Stimulated activated CD8-positive, alpha-beta memory T cell treated with anti-CD3 and anti-CD28 coated beads, Interleukin-12 subunit alpha, Interleukin-12 subunit beta, amount 100 ng/mL, for 24 hours (primary cell): ENCODE measurements around the gene REPS1.

Experiments
- DNase-seq: peaks from one replicate; pipeline ENCODE4 v3.0.0-alpha.2; 2020; ENCODE audit errors: extremely low read depth

The REPS1 gene

DNA sequence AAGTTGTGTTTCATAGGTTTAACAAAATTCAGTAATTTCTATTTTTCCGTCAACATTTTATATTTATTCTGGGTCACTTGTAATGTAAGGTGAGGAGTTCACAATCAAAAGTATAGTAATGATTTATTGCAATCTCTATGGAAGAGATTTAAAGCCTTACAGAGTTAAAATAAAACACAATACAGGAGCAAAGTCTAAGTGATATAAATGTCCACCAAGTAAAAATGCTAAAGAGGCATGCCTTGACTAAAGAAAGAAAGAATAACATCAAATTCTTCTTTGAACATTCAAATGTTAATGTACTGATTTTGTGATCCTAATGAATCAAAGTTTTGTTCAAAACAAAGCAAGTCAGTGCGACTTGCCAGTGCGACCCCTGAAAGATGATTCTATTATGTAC lies 61.5 kb downstream of the REPS1 start:
- DNase-seq = no peak

DNA sequence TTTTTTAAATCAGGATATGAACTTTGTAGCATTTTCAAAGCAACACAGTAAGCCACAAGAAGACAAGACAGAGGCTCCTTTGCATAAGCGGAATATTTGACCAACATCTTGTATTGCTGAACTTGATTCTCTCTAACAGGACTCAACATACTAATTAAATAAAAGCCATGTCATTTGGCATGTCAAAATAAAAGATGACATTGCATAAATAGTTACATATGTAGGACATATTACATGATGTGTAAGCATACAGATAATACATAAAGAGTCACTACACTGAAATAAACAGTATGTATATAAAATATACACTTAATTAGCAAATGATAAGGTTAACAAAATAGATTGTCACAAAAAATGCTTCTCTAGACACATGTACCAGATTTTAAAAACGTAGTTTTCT lies 62.2 kb downstream of the REPS1 start:
- no peak for DNase-seq

DNA sequence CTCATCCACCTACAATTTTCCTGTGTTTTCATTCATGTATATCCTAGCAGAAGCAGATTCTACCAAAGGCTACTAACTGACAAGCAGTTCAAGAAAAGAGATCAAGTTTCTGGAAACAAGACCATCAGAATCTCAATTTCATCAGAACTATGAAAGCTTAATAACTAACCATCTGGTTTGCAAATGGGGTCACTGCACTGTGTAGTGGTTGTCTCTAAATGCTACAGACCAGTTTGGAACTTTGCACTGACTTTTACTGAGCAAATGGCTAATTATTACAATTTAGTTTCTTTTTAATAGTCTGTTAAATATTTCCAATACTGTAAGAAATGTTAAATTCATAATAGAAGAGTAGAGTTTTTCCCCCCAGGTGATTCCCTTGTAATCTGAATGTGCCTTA lies 64.5 kb downstream of the REPS1 start:
- no peak for DNase-seq

DNA sequence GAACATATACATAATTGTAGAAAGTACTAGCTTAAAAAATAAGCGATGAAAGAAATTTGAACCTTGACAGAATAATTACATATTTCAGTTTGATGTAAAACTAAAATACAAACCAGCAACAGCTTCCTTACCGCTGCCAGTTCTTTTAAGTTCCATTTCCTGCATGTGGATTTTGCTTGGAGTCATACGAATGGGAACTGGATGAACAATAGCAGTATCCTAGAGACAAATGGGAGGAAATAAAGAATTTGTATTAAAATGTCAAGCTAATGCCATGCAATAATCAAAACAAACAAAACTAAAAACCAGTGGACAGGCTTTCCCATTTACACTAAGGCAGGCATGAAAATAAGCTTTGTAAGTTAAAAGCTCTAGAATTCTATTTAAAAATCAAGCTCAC lies 67.1 kb downstream of the REPS1 start:
- DNase-seq = no peak

DNA sequence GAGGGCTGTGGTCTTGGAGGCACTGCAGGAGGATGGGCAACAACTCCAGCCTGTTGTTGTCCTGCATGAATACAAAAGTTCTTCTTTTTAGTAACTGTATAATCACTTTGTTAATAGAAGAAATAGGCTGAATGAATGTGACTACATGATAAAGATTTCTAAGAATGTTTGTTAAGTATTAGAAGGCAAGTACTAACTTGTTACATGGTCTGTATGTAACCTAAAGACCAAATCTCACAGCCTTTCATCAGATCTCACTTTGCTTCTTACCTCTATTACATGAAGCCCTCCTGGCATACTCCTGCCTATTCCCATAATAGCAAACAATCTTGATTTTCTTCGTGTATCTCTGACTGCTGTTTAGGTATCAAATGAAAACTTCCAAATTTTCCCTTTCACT lies 73.4 kb downstream of the REPS1 start:
- no peak for DNase-seq

DNA sequence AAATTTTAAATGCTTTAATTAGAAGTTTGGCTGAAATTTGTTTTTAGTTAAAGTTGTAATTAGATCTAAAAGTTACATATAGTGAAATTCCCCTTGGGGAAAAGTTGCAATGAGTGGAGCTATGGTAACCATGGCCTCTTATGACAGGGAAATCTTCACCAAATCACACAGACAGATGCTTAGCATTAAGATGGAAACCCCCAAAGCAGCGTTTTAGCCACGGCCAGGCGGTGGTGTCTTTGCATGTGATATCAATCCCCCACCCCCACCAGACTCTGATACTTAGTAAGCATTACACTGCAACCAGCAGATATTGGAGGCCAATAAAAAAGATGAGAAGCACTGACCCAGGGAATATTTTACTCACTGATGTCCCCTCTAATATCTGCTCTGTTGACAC lies 75.7 kb downstream of the REPS1 start:
- no peak for DNase-seq

DNA sequence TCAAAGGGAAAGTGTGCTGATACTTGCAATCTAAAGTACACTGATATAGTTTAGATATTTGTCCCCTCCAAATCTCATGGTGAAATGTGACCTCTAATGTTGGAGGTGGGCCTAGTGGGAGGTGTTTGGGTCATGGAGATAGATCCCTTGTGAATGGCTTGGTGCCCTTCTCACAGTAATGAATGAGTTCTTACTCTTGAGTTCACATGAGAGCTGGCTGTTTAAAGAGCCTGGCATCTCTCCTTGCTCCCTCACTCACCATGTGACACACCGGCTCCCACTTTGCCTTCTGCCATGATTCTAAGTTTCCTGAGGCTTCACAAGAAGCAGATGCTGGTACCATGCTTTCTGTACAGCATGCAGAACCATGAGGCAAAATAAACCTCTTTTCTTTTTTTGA lies 78.1 kb downstream of the REPS1 start:
- DNase-seq = no peak

DNA sequence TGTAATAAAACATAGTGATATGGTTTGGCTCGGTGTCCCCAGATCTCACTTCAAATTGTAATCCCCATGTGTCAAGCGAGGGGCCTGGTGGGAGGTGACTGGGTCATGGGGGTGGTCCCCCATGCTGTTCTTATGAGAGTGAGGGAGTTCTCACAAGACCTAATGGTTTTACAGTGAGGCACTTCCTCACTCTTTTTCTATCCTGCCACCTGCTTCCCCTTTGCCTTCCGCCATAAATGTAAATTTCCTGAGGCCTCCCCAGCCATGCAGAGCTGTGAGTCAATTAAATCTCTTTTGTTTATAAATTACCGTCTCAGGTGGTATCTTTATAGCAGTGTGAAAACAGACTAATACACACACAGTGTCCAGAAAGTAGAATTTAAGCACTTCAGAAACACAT lies 78.5 kb downstream of the REPS1 start:
- DNase-seq = no peak

DNA sequence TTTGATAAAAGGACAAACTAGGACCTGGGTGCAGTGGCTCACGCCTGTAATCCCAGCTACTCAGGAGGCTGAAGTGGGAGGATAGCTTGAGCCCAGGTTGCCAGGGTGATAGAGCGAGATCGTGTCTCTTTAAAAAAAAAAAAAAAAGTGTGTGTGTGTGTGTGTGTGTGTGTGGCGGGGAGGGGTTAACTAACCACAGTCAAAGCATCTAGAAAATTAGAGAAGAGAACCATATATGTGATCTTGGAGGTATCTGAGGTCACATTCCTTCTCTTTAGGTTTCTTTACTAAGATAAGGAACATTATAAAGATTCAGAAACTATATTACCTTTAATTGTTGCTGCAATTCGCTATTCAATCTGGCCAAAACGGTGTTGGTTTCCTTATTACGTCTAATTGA lies 80.9 kb downstream of the REPS1 start:
- no peak for DNase-seq

DNA sequence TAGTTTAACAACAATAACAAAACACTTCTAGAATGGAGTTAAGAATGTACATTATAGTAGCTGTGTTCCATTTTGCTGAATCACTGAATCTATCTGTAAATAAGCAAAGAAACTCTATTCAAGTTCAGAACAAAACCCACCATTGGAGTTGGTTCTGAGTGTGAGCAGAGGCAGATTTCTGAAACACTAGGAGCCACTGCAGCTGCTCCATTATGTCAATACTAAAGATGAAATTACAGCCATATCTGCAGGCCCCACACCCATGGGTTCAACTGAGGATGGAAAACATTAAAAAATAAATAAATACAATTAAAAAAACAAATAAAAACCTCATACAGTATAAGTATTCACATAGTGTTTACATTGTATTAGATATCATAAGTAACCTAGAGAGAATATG lies 91.0 kb downstream of the REPS1 start:
- no peak for DNase-seq

DNA sequence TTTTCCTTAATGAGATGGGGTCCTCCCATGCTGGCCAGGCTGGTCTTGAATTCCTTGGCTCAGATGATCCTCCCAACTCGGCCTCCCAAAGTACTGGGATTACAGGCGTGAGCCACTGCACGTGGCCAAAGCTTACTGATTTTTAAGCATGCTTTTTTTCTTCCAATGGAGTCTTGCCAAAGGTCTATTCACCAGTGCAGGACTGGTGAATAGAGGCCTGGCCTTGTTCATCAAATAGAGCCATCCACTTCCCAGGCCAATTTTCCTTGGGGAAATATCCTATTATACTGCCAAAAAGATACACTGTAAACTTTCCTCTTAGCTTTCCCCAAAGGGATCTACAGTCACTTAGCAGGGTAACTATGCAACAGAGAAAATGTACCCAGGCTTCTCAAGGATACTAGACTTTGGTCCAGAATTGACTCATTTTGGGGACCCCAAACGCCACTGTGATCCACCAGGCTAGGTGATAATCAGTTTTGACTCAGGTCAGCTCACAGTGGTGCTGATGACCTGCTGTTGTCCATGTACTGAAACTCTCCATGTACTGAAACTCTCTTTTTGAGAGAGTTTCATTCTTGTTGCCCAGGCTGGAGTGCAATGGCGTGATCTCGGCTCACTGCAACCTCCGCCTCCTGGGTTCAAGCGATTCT lies 91.8 kb downstream of the REPS1 start:
- no peak for DNase-seq

DNA sequence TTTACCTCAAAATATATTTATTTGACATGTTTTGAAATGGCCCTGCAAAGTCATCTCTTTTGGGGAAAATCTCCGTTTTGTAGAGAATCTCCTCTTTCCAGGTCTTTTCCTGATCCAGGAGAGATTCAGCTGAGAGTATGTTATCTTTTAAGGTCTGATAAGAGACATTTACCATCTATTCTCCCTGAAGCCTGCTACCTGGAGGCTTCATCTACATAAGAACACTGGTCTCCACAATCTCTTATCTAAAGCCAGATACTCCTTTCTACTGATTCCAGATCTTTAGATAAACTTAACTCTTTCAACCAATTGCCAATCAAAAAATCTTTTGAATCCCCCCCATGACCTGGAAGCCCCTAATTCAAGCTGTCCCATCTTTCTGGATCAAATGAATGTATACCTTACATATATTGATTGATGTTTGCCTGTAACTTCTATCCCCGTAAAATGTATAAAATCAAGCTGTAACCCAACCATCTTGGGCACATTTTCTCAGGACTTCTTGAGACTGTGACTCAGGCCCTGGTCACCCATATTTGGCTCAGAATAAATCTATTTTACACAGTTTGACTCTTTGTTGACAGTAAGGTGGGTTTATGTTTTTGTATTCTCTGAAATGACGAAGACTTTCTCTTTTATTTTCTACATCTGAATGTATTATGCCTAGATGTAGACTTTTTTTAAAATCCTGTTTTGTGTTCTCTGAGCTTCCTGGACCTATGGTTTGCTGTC lies 96.6 kb downstream of the REPS1 start:
- no peak for DNase-seq

DNA sequence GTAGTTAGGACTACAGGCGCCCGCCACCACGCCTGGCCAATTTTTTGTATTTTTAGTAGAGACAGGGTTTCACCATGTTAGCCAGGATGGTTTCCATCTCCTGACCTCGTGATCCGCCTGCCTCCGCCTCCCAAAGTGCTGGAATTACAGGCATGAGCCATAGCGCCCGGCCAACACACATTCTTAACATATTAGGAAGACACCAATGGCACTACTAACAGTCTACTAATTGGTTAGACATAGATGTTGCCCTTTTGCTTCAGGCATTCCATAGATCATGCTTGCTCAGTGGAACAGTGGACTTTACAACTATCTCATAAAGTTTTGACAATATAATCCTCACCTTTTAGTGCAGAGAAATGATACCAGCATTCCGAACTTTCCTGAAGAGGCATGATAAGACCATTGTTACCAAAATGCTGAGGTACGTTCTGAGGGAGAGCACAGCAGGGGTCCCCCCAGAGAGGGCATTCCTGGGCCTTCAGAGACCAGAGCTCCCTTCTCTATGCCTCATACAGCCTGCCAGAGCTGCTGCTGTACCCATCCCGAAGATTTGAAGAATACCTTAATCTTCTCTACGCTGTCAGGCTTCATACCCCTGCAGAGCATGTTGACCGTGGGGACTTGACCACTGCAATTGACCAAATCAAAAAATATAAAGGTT lies 102.8 kb downstream of the REPS1 start:
- DNase-seq = no peak

DNA sequence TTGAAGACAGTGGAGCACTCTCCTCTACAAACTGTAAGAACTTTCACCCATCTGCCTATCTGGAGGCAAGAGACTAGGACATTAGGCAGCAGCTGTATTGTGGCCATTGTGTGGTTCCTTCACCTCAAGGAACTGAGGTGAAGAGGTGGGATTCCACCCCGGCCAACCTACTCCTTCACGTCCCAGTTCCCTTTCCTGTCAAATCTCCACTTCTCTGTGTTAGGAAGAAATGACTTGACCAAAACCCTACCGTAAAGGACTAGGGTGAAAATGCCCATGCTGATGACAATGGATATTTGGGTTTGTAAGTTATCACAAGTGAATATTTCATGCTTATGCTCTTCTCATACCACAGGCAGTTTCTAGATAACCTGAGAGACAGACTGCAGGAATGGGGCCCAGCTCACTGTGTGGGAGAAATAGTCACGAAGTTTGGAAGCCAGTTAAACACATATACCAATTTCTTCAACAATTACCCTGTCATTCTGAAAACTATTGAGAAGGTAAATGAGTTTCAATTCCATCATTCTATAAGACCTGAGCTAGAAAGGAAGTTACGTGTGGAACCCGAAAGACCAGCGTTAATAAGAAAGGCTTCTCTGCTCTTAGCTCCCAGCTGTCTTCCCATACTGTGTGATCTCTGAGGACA lies 105.6 kb downstream of the REPS1 start:
- DNase-seq = no peak

DNA sequence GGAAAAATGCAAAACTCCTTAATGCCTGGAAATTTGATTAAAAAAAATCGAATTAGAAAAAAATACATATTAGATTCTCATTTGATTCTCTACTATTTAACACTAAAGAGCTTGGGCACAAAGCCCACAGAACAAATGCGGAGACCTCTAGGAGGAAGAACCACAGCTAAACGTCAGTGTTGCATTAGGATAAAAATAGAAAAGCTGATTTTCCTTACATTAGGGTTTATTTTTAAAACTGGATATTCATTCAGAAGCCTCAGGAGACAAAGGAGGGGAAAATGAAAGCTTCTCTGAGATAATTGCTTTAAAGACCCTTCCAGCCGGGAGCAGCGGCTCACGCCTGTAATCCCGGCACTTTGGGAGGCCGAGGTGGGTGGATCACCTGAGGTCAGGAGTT lies 114.9 kb downstream of the REPS1 start:
- DNase-seq = no peak

DNA sequence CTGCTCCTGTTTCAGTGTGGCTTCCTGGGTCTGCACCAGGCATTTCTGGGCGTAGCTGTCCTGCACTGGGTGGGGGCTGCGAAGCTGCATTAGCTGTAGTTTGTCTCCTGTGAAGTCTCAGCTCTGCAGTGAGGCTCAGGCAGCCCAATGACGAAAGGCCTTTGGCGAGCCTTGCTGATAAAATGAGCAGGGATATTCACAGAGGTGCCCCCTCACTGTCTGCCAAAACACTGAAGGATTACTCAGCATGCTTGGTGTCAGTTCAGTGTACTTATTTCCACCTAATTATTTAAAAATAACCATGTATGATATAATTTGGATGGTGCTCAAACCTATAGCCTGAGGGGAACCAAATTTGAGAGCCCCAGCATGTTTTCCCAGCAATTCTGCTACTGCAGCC lies 118.7 kb downstream of the REPS1 start:
- no peak for DNase-seq

DNA sequence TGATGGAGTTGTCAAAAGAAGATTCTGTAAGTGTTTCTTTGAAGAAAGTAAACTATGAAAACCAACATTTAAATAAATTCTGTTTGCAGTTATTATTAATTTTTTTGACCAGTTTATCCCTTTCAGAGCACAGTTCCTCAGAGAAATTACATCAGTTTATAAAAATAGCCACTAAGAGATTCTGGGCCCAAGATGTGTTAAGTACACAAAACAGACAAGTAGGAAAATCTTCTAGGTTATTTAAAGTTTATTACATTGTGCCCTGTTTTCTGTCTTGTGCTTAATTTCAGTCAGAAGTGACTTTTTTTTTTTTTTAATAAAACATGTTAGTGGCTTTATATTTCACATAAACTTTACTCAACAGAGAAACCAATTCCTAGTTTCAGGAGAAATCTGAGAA lies 119.9 kb downstream of the REPS1 start:
- DNase-seq = no peak

DNA sequence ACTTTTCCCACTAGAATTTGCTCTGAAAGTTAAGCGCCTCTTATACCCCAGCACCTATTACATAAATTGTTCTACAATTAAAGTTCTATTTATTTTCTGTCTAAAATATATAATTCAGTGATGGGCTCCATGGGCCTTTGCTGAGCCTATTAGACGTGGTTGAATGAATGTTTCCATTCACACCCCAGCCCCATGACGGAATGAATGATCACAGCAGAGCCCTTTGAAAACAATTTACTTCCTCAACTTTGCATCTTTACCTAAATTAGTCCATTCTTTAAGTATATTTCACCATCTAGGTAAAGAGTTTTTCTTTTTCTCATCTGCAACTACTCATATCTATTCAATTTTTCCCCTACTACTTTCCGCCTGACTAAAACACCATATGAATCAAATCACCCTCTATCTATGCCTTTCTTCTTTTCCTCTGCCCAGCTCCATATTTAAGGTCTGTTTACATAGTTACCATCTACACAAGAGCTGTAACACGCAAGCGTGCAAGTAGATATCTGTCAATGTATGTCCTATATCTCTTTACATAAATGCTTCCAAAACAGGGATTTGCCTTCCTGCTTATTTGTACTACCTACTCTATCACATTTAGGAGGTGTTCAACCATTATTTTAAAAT lies 122.5 kb downstream of the REPS1 start:
- no peak for DNase-seq

DNA sequence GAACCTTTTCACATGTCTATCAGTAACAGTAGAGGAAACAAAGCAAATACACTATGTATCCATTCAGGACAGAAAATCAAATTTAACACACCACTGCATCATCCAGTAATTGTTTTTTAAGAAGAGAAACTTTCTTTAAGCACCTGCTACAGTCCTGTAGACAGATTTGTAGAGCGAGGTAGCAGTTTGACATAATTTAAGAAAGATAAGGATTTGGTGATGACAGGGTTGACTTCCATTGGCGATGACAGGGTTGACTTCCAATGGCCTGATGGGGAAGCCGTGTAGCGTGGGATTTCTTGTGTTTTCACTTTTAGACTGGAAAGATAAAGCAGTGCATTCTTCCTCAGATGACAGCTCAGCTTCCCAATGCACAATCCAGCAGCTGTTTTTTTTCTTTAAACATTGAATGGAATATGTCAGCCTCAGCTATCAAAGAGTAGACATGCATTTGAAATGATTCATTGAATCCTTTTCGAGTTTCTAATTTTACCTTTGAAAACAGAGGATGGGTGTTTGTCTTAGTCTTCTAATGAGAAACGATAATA lies 123.6 kb downstream of the REPS1 start:
- DNase-seq = no peak

DNA sequence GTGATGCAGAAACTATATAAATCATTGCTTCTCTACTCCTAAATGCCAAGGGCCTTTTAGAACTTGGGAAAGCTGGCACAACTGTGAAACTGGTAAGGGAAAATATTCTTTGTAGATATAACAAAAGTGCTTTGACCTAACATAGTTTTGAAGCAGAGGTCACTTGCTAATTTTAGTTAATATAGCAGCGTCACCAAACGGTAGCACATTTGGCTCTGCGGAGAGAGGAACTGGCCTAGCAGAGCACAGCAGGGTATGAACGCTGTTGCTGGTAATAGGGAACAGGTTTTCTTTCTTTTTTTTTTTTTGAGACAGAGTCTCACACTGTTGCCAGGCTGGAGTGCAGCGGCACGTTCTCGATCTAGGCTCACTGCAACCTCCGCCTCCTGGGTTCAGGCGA lies 124.7 kb downstream of the REPS1 start:
- no peak for DNase-seq

DNA sequence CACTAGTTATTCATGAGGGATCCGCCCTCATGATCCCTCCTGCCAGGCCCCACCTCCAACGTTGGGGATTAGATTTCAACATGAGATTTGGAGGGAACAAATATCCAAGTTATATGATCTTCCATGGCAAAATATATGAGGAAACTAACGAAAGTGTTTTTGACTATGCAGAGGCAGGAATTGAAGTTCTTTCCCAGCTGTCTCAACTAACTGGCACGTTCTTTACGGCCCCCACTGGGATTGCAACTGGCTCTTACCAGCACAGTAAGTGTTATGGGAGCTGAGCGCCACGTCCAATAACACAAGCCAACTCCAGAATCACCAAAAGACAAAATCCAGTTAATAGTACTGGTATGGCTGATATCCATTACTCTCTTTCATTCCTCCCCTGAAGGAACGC lies 125.6 kb downstream of the REPS1 start:
- no peak for DNase-seq

DNA sequence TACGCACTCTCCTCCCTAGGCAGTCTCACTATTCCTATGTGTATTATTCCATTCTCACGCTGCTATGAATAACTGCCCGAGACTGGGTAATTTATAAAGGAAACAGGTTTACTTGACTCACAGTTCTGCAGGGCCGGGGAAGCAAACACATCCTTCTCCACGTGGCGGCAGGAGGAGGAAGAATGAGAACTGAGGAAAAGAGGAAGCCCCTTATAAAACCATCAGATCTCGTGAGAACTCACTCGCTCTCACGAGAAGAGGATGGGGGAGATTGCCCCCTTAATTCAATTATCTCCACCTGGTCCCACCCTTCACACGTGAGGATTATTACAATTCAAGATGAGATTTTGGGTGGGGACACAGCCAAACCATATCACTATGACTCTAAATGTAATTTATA lies 130.3 kb downstream of the REPS1 start:
- no peak for DNase-seq
